Panc1 (cell line): ENCODE data around the gene MEX3A. TPM values are rescaled to one million over a fixed set of nuclear protein-coding genes. Genes with fewer than 3 reads are reported as not detected.

Experiments used
- ATAC-seq: fragments of 200-7000 bp; cut with Tn5 transposase; 2 replicates; pipeline ENCODE4 v1.9.1; 2020; ENCODE audit warnings: mild to moderate bottlenecking, moderate library complexity
- BruUV-seq: library from RNA; stranded (reverse); fragments of 400-500 nt; replicated peaks from 2 replicates; lab custom pipeline; 2021; lab: Mats Ljungman, UMichigan
- CTCF ChIA-PET: fragments of 300-600 bp; sonication (Branson Sonifier 250); formaldehyde crosslinking; loops from one replicate; lab custom pipeline; 2022; ENCODE audit warnings: antibody characterized with exemption; lab: Charles Lee
- POLR2A ChIA-PET: fragments of 300-600 bp; sonication (Branson Sonifier 250); formaldehyde crosslinking; loops from one replicate; lab custom pipeline; 2022; ENCODE audit warnings: antibody characterized with exemption; lab: Charles Lee
- DNase-seq: peaks from one replicate; pipeline ENCODE4 v3.0.0-alpha.2; 2010; ENCODE audit warnings: low read depth, low spot score
- H3K27ac ChIP-seq: 2 replicates; pipeline ENCODE4 v1.5.1; 2011; ENCODE audit warnings: mild to moderate bottlenecking, low read length, inconsistent platforms
- H3K27me3 ChIP-seq: fragments of 200-500 bp; sonication (Bioruptor generic); 2 replicates; pipeline ENCODE4 v1.6.0; 2014; ENCODE audit warnings: low read length, inconsistent platforms; ENCODE audit not compliant: control insufficient read depth, insufficient read depth
- H3K36me3 ChIP-seq: fragments of 200-500 bp; sonication (Bioruptor generic); 2 replicates; pipeline ENCODE4 v1.5.1; 2014; ENCODE audit warnings: inconsistent platforms, mild to moderate bottlenecking, low read length, moderate library complexity; ENCODE audit not compliant: control insufficient read depth, insufficient read depth
- H3K4me1 ChIP-seq: 2 replicates; pipeline ENCODE4 v1.5.1; 2011; ENCODE audit warnings: inconsistent platforms, mild to moderate bottlenecking, low read length, moderate library complexity; ENCODE audit not compliant: control insufficient read depth, insufficient read depth
- H3K4me3 ChIP-seq, 2 experiments: 2 replicates each; pipeline ENCODE4 v1.5.1; 2011 to 2012; ENCODE audit warnings: low read depth in 2 of 2, low read length in 2 of 2, mild to moderate bottlenecking in 2 of 2, inconsistent platforms in 1 of 2, moderate library complexity in 1 of 2
- H3K9me3 ChIP-seq: fragments of 200-500 bp; sonication (Bioruptor generic); 2 replicates; pipeline ENCODE4 v1.5.1; 2014; ENCODE audit warnings: low read depth, mild to moderate bottlenecking, inconsistent platforms, low read length, moderate library complexity; ENCODE audit not compliant: control insufficient read depth, insufficient read depth
- CTCF ChIP-seq: fragments of 450-650 bp; IDR thresholded peaks from 2 replicates; pipeline ENCODE4 v1.5.1; 2017; ENCODE audit warnings: mild to moderate bottlenecking
- POLR2AphosphoS5 ChIP-seq: IDR thresholded peaks from 2 replicates; pipeline ENCODE4 v1.6.1; 2012; ENCODE audit warnings: mild to moderate bottlenecking, low read depth, low read length, moderate library complexity
- SIN3A ChIP-seq: IDR thresholded peaks from 2 replicates; pipeline ENCODE4 v1.6.1; 2012; ENCODE audit warnings: low read depth, mild to moderate bottlenecking, low read length, moderate library complexity, borderline replicate concordance; ENCODE audit not compliant: insufficient read depth
- TCF7L2 ChIP-seq: IDR thresholded peaks from 2 replicates; pipeline ENCODE4 v1.6.1; 2011; ENCODE audit warnings: mild to moderate bottlenecking, low read depth, low read length, inconsistent platforms
- in situ Hi-C: cut with HindIII; loops from 2 replicates; pipeline ENCODE4 v1.10.0; 2016; ENCODE audit warnings: low sequenced_read_pairs, low pct_unique_long_range_greater_than_20kb
- intact Hi-C: fragments of 100-400 bp; cut with micrococcal nuclease; formaldehyde crosslinking; loops from one replicate; pipeline ENCODE4 v1.10.0; 2022; ENCODE audit not compliant: unreplicated experiment
- total RNA-seq: library from RNA; stranded (reverse); gene quantifications from one replicate; pipeline ENCODE4 v1.2.1, GENCODE V29; 2021; ENCODE audit not compliant: unreplicated experiment
- TF ChIP-seq, protein P1 (sequence below), 2 experiments: IDR thresholded peaks; 2 replicates each; pipeline ENCODE4 v1.6.1; 2011 to 2012; ENCODE audit warnings: low read depth in 2 of 2, control low read depth in 1 of 2, low read length in 1 of 2, mild to moderate bottlenecking in 1 of 2, moderate library complexity in 1 of 2; ENCODE audit not compliant: insufficient read depth in 1 of 2

Gene MEX3A
- total RNA-seq, 1 experiment from 2014 or later: 15.8 TPM

DNA sequence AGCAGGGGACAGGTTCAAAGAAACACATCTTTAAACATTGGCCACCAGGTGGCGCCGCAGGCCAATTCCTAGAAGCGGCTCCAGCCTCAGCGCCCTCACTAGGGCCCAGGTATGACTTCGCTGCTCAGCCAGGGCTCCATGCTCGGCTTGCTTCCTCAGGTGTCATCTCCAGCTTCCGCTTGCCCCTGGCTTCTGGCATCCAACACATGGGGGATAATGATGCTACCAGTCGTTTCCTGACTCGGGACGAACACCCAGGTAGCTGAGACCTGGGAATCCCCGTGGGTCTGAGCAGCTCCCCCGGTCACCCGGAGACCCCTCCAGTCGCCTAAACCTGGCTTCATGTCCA, 8.5 kb upstream of the MEX3A start:
- peaks cover 10% of the 10 kb centered on the region; the same call in 1 of the 2 replicates for H3K4me1 ChIP-seq
- H3K36me3 ChIP-seq: no peaks in the 10 kb centered on the region
- intact Hi-C loops: loop anchor here (2.0 kb wide), 1 partner anchor 134 kb away; no protein-coding TSS in a partner anchor
- H3K4me3 ChIP-seq: no peak overlapping the region
- ChIA-PET CTCF (interaction anchor here (0.6 kb wide), 4 partner anchors 12 to 268 kb away, joined by 3 to 7 read pairs (median 3); no protein-coding TSS in a partner anchor), POLR2A (no interaction called here)
- DNase-seq (no peak), ATAC-seq (peak; percentile 98)
- BruUV-seq: no TSS peak
- in situ Hi-C loops: no loop called here
- no peaks in the 10 kb centered on the region for H3K9me3 ChIP-seq
- H3K27ac ChIP-seq: no peak overlapping the region
- TF ChIP-seq SIN3A (no peak), CTCF (peak; percentile 91), POLR2AphosphoS5 (no peak)
- H3K27me3 ChIP-seq: no peaks in the 10 kb centered on the region

DNA sequence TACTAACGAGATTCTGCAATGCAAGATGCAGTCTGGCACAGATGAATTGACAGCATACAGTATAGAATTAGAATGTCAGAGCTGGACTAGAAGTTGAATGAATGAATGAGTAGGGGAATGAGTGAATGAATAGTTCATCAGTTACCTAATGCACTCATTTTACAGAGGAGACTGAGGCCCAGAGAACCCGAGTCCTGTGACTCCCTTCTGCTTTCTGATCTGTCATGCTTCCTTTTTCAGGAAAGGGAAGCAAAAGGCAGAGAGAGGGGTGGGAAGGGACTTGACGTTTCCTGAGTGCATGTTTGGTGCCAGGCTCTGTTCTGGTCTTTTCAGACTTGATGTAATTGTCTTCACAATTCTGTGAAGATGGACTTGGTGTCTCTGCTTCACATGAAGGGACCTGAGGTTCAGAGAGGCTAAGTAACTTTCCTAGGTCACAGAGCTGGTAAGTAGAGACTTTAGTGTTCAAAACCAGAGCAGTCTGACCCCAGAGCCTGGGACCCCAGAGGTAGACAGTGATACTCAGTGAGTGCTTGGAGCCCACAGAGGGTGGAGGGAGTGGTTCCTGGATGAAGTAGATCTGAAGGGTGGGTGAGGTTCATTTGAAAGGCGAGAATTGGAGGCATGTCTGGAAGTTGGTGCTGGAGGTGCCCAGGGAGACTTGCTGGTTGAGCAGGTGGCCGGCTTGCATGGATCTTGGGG, 8.0 kb upstream of the MEX3A start:
- no peaks in the 10 kb centered on the region for H3K9me3 ChIP-seq
- in situ Hi-C loops (no loop called here), intact Hi-C loops (loop anchor here (2.0 kb wide), 1 partner anchor 135 kb away; no protein-coding TSS in a partner anchor)
- no peak overlapping the region for H3K27ac ChIP-seq
- no peaks in the 10 kb centered on the region for H3K27me3 ChIP-seq
- BruUV-seq: TSS peak; percentile 60
- ChIA-PET CTCF (no interaction called here), POLR2A (interaction anchor here (0.7 kb wide), 1 partner anchor 27 kb away, joined by 8 read pairs; no protein-coding TSS in a partner anchor)
- peak; percentile 57 for ATAC-seq
- no peaks in the 10 kb centered on the region for H3K36me3 ChIP-seq
- no peak overlapping the region for H3K4me3 ChIP-seq
- DNase-seq: no peak
- TF ChIP-seq TCF7L2: no peak
- no peak for TF ChIP-seq POLR2AphosphoS5
- TF ChIP-seq, protein P1, sequence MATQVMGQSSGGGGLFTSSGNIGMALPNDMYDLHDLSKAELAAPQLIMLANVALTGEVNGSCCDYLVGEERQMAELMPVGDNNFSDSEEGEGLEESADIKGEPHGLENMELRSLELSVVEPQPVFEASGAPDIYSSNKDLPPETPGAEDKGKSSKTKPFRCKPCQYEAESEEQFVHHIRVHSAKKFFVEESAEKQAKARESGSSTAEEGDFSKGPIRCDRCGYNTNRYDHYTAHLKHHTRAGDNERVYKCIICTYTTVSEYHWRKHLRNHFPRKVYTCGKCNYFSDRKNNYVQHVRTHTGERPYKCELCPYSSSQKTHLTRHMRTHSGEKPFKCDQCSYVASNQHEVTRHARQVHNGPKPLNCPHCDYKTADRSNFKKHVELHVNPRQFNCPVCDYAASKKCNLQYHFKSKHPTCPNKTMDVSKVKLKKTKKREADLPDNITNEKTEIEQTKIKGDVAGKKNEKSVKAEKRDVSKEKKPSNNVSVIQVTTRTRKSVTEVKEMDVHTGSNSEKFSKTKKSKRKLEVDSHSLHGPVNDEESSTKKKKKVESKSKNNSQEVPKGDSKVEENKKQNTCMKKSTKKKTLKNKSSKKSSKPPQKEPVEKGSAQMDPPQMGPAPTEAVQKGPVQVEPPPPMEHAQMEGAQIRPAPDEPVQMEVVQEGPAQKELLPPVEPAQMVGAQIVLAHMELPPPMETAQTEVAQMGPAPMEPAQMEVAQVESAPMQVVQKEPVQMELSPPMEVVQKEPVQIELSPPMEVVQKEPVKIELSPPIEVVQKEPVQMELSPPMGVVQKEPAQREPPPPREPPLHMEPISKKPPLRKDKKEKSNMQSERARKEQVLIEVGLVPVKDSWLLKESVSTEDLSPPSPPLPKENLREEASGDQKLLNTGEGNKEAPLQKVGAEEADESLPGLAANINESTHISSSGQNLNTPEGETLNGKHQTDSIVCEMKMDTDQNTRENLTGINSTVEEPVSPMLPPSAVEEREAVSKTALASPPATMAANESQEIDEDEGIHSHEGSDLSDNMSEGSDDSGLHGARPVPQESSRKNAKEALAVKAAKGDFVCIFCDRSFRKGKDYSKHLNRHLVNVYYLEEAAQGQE (IDR thresholded peaks at IDR 0.05; ENCODE audit: insufficient read depth in 1 of 2, low read depth in 2 of 2, low read length in 1 of 2): no peak
- TF ChIP-seq SIN3A: no peak
- no peak for TF ChIP-seq CTCF
- H3K4me1 ChIP-seq: peaks cover 9% of the 10 kb centered on the region; the same call in 1 of the 2 replicates
